GM23338 (cell line): ENCODE results near the gene COBL. TPM values are rescaled to one million over a fixed set of nuclear protein-coding genes. Genes with fewer than 3 reads are reported as not detected.

Source experiments
- ATAC-seq: fragments of 200-7000 bp; cut with Tn5 transposase; 3 replicates; pipeline ENCODE4 v1.9.1; 2020
- DNase-seq: peaks from one replicate; pipeline ENCODE4 v3.0.0-alpha.2; 2015; ENCODE audit warnings: low spot score
- H2AFZ ChIP-seq: fragments of 200-600 bp; sonication (generic); 2 replicates; pipeline ENCODE4 v1.8.0; 2016; ENCODE audit warnings: antibody characterized with exemption, mild to moderate bottlenecking, moderate library complexity
- H3F3A ChIP-seq: fragments of 200-600 bp; sonication (generic); replicated peaks from 2 replicates; pipeline ENCODE4 v1.8.0; 2017; ENCODE audit warnings: antibody characterized with exemption, mixed run types, low read depth
- H3K27ac ChIP-seq: fragments of 200-600 bp; sonication (generic); 2 replicates; pipeline ENCODE4 v1.6.1; 2016; ENCODE audit warnings: low read depth
- H3K27me3 ChIP-seq: fragments of 200-600 bp; sonication (generic); 2 replicates; pipeline ENCODE4 v1.8.0; 2016; ENCODE audit warnings: mild to moderate bottlenecking, mixed run types, moderate library complexity; ENCODE audit not compliant: insufficient read depth
- H3K36me3 ChIP-seq: fragments of 200-600 bp; sonication (generic); 2 replicates; pipeline ENCODE4 v1.8.0; 2016; ENCODE audit warnings: mild to moderate bottlenecking; ENCODE audit not compliant: insufficient read depth
- H3K4me1 ChIP-seq: fragments of 200-600 bp; sonication (generic); 2 replicates; pipeline ENCODE4 v1.8.0; 2016; ENCODE audit warnings: mild to moderate bottlenecking, moderate library complexity; ENCODE audit not compliant: insufficient read depth
- H3K4me2 ChIP-seq: fragments of 200-600 bp; sonication (generic); 2 replicates; pipeline ENCODE4 v1.7.1; 2017; ENCODE audit warnings: mixed run types
- H3K4me3 ChIP-seq: fragments of 200-600 bp; sonication (generic); 2 replicates; pipeline ENCODE4 v1.6.1; 2016; ENCODE audit warnings: mixed run types
- H3K79me2 ChIP-seq: fragments of 200-600 bp; sonication (generic); replicated peaks from 2 replicates; pipeline ENCODE4 v1.8.0; 2017; ENCODE audit warnings: mild to moderate bottlenecking; ENCODE audit not compliant: insufficient read depth
- H3K9me2 ChIP-seq: fragments of 200-600 bp; sonication (generic); 2 replicates; pipeline ENCODE4 v1.8.0; 2017; ENCODE audit not compliant: insufficient read depth
- H4K20me1 ChIP-seq: fragments of 200-600 bp; sonication (generic); replicated peaks from 2 replicates; pipeline ENCODE4 v1.8.0; 2017; ENCODE audit warnings: mild to moderate bottlenecking; ENCODE audit not compliant: insufficient read depth
- H3K27ac Mint-ChIP-seq: 2 replicates; pipeline ENCODE4 v1.8.0; 2020; ENCODE audit warnings: inconsistent platforms, mild to moderate bottlenecking, moderate library complexity, mixed read lengths
- H3K27me3 Mint-ChIP-seq: 3 replicates; pipeline ENCODE4 v1.8.0; 2022; ENCODE audit warnings: low read depth, mild to moderate bottlenecking, moderate library complexity, mixed read lengths, inconsistent platforms; ENCODE audit not compliant: insufficient read depth, poor library complexity
- H3K36me3 Mint-ChIP-seq: 3 replicates; pipeline ENCODE4 v1.8.0; 2021; ENCODE audit warnings: low read depth, mild to moderate bottlenecking, inconsistent platforms, moderate library complexity, mixed read lengths
- H3K4me1 Mint-ChIP-seq: 3 replicates; pipeline ENCODE4 v1.8.0; 2020; ENCODE audit warnings: mild to moderate bottlenecking, inconsistent platforms, mixed read lengths
- H3K4me3 Mint-ChIP-seq: 3 replicates; pipeline ENCODE4 v1.8.0; 2021; ENCODE audit warnings: moderate library complexity, mild to moderate bottlenecking, inconsistent platforms, mixed read lengths
- H3K9me3 Mint-ChIP-seq: 3 replicates; pipeline ENCODE4 v1.8.0; 2020; ENCODE audit warnings: moderate library complexity, mild to moderate bottlenecking, inconsistent platforms, mixed read lengths
- CREB1 ChIP-seq: fragments of 250-450 bp; sonication (Bioruptor Pico); IDR thresholded peaks from 2 replicates; pipeline ENCODE4 v1.5.0; 2020; ENCODE audit warnings: low read depth, mild to moderate bottlenecking, moderate library complexity
- EZH2 ChIP-seq: fragments of 200-600 bp; sonication (generic); IDR thresholded peaks from one replicate; pipeline ENCODE4 v1.8.0; 2017; ENCODE audit warnings: antibody characterized with exemption, mild to moderate bottlenecking, low read depth; ENCODE audit not compliant: unreplicated experiment
- EZH2phosphoT487 ChIP-seq: fragments of 200-600 bp; sonication (generic); IDR thresholded peaks from one replicate; pipeline ENCODE4 v1.8.1; 2018; ENCODE audit warnings: antibody characterized with exemption; ENCODE audit not compliant: unreplicated experiment
- JUNB ChIP-seq: IDR thresholded peaks from one replicate; pipeline ENCODE4 v1.6.1; 2016; ENCODE audit warnings: antibody characterized with exemption; ENCODE audit not compliant: unreplicated experiment
- NANOG ChIP-seq: IDR thresholded peaks from 2 replicates; pipeline ENCODE4 v1.6.1; 2016; ENCODE audit warnings: antibody characterized with exemption, borderline replicate concordance
- POLR2AphosphoS5 ChIP-seq: IDR thresholded peaks from 2 replicates; pipeline ENCODE4 v1.6.1; 2016; ENCODE audit warnings: antibody characterized with exemption, low read depth
- STAT1 ChIP-seq: IDR thresholded peaks from one replicate; pipeline ENCODE4 v1.6.1; 2016; ENCODE audit warnings: antibody characterized with exemption; ENCODE audit not compliant: unreplicated experiment
- ZNF114 ChIP-seq: fragments of 250-450 bp; sonication (Bioruptor Pico); IDR thresholded peaks from 2 replicates; pipeline ENCODE4 v1.5.0; 2020; ENCODE audit warnings: mild to moderate bottlenecking, moderate library complexity
- polyA plus RNA-seq: library from polyadenylated mRNA; unstranded; fragments of >200 nt; fragmentation: Nextera tagmentation; extraction: Ambion mirVana; gene quantifications from 2 replicates; pipeline ENCODE4 v1.2.1, GENCODE V29; 2016
- total RNA-seq: library from RNA; depleted of rRNA; stranded (reverse); fragments of >200 nt; shearing (Covaris generic); gene quantifications from 2 replicates; pipeline ENCODE4 v1.2.3, GENCODE V29; 2014
- TF ChIP-seq, protein P1 (sequence below): fragments of 250-450 bp; sonication (Bioruptor Pico); IDR thresholded peaks from 2 replicates; pipeline ENCODE4 v1.5.0; 2020; ENCODE audit warnings: mild to moderate bottlenecking, moderate library complexity
- TF ChIP-seq, protein P2 (sequence below): IDR thresholded peaks from 2 replicates; pipeline ENCODE4 v1.6.1; 2016; ENCODE audit warnings: antibody characterized with exemption
- TF ChIP-seq, protein P3 (sequence below): IDR thresholded peaks from one replicate; pipeline ENCODE4 v1.6.1; 2018; ENCODE audit warnings: antibody characterized with exemption; ENCODE audit not compliant: unreplicated experiment

The COBL gene
- total and polyA plus RNA-seq, 2 experiments from 2014 or later: 18.3 to 51.9 TPM

DNA sequence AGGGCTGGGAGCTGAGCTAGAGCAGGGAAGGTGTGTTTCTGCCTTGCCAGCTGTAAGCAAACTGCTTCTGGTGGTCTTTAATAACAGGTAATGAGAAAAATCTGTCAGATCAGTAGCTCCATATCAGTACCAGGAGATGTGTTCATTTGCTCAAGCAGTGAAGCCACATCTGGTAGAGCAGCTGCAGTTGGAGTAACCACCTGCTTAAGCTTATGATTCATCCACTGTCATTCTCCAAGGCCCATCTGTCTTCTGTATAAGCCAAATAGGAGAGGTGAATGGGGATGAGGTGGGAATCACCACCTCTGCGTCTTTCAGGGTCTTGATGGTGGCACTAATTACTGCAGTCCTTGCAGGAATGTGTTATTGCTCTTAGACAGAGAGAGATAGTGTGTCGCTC is 18.4 kb upstream of the COBL start:
- no peaks in the 10 kb centered on the region; the same call in 1 of the 2 replicates for H3K36me3 ChIP-seq
- H3K4me3 Mint-ChIP-seq: no peak overlapping the region
- no peak for ATAC-seq

More for the DNA sequence above, 18.4 kb upstream of the COBL start:
- Histone ChIP-seq H2AFZ (no peak overlapping the region), H4K20me1 (no peaks in the 10 kb centered on the region), H3K79me2 (peaks cover 8% of the 10 kb centered on the region), H3K27me3 (no peaks in the 10 kb centered on the region), H3K27ac (no peak overlapping the region), H3K4me3 (no peak overlapping the region), H3K9me2 (no peaks in the 10 kb centered on the region), H3K4me1 (no peaks in the 10 kb centered on the region), H3K4me2 (no peak overlapping the region), H3F3A (no peaks in the 10 kb centered on the region)
- peaks cover 6% of the 10 kb centered on the region for H3K27me3 Mint-ChIP-seq
- no peak for TF ChIP-seq EZH2phosphoT487
- no peak for TF ChIP-seq ZNF114 (CRISPR knock-in tag)
- TF ChIP-seq, protein P1, sequence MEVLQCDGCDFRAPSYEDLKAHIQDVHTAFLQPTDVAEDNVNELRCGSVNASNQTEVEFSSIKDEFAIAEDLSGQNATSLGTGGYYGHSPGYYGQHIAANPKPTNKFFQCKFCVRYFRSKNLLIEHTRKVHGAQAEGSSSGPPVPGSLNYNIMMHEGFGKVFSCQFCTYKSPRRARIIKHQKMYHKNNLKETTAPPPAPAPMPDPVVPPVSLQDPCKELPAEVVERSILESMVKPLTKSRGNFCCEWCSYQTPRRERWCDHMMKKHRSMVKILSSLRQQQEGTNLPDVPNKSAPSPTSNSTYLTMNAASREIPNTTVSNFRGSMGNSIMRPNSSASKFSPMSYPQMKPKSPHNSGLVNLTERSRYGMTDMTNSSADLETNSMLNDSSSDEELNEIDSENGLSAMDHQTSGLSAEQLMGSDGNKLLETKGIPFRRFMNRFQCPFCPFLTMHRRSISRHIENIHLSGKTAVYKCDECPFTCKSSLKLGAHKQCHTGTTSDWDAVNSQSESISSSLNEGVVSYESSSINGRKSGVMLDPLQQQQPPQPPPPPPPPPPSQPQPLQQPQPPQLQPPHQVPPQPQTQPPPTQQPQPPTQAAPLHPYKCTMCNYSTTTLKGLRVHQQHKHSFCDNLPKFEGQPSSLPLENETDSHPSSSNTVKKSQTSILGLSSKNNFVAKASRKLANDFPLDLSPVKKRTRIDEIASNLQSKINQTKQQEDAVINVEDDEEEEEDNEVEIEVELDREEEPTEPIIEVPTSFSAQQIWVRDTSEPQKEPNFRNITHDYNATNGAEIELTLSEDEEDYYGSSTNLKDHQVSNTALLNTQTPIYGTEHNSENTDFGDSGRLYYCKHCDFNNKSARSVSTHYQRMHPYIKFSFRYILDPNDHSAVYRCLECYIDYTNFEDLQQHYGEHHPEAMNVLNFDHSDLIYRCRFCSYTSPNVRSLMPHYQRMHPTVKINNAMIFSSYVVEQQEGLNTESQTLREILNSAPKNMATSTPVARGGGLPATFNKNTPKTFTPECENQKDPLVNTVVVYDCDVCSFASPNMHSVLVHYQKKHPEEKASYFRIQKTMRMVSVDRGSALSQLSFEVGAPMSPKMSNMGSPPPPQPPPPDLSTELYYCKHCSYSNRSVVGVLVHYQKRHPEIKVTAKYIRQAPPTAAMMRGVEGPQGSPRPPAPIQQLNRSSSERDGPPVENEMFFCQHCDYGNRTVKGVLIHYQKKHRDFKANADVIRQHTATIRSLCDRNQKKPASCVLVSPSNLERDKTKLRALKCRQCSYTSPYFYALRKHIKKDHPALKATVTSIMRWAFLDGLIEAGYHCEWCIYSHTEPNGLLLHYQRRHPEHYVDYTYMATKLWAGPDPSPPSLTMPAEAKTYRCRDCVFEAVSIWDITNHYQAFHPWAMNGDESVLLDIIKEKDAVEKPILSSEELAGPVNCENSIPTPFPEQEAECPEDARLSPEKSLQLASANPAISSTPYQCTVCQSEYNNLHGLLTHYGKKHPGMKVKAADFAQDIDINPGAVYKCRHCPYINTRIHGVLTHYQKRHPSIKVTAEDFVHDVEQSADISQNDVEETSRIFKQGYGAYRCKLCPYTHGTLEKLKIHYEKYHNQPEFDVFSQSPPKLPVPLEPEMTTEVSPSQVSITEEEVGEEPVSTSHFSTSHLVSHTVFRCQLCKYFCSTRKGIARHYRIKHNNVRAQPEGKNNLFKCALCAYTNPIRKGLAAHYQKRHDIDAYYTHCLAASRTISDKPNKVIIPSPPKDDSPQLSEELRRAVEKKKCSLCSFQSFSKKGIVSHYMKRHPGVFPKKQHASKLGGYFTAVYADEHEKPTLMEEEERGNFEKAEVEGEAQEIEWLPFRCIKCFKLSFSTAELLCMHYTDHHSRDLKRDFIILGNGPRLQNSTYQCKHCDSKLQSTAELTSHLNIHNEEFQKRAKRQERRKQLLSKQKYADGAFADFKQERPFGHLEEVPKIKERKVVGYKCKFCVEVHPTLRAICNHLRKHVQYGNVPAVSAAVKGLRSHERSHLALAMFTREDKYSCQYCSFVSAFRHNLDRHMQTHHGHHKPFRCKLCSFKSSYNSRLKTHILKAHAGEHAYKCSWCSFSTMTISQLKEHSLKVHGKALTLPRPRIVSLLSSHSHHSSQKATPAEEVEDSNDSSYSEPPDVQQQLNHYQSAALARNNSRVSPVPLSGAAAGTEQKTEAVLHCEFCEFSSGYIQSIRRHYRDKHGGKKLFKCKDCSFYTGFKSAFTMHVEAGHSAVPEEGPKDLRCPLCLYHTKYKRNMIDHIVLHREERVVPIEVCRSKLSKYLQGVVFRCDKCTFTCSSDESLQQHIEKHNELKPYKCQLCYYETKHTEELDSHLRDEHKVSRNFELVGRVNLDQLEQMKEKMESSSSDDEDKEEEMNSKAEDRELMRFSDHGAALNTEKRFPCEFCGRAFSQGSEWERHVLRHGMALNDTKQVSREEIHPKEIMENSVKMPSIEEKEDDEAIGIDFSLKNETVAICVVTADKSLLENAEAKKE: no peak
- TF ChIP-seq NANOG: no peak
- TF ChIP-seq, protein P2, sequence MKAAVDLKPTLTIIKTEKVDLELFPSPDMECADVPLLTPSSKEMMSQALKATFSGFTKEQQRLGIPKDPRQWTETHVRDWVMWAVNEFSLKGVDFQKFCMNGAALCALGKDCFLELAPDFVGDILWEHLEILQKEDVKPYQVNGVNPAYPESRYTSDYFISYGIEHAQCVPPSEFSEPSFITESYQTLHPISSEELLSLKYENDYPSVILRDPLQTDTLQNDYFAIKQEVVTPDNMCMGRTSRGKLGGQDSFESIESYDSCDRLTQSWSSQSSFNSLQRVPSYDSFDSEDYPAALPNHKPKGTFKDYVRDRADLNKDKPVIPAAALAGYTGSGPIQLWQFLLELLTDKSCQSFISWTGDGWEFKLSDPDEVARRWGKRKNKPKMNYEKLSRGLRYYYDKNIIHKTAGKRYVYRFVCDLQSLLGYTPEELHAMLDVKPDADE: no peak
- no peak for TF ChIP-seq POLR2AphosphoS5
- no peak for TF ChIP-seq STAT1
- TF ChIP-seq EZH2: no peak
- TF ChIP-seq JUNB: no peak
- TF ChIP-seq, protein P3, sequence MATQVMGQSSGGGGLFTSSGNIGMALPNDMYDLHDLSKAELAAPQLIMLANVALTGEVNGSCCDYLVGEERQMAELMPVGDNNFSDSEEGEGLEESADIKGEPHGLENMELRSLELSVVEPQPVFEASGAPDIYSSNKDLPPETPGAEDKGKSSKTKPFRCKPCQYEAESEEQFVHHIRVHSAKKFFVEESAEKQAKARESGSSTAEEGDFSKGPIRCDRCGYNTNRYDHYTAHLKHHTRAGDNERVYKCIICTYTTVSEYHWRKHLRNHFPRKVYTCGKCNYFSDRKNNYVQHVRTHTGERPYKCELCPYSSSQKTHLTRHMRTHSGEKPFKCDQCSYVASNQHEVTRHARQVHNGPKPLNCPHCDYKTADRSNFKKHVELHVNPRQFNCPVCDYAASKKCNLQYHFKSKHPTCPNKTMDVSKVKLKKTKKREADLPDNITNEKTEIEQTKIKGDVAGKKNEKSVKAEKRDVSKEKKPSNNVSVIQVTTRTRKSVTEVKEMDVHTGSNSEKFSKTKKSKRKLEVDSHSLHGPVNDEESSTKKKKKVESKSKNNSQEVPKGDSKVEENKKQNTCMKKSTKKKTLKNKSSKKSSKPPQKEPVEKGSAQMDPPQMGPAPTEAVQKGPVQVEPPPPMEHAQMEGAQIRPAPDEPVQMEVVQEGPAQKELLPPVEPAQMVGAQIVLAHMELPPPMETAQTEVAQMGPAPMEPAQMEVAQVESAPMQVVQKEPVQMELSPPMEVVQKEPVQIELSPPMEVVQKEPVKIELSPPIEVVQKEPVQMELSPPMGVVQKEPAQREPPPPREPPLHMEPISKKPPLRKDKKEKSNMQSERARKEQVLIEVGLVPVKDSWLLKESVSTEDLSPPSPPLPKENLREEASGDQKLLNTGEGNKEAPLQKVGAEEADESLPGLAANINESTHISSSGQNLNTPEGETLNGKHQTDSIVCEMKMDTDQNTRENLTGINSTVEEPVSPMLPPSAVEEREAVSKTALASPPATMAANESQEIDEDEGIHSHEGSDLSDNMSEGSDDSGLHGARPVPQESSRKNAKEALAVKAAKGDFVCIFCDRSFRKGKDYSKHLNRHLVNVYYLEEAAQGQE: no peak
- no peak for TF ChIP-seq CREB1 (CRISPR knock-in tag)
- no peaks in the 10 kb centered on the region; the same call in 2 of the 3 replicates for H3K9me3 Mint-ChIP-seq
- no peak overlapping the region for H3K27ac Mint-ChIP-seq
- peaks cover 5% of the 10 kb centered on the region for H3K4me1 Mint-ChIP-seq
- H3K36me3 Mint-ChIP-seq: peaks cover 17% of the 10 kb centered on the region
- no peak for DNase-seq
